Endothelial cell of coronary artery (primary cell): ENCODE data around the gene ATP6V0A4. TPM values are rescaled to one million over a fixed set of nuclear protein-coding genes. Genes with fewer than 3 reads are reported as not detected.

ENCODE experiments used
- total RNA-seq: library from RNA; depleted of rRNA; stranded (reverse); fragments of >200 nt; gene quantifications from 2 replicates; pipeline ENCODE4 v1.2.3, GENCODE V29; 2014

Gene ATP6V0A4
- total RNA-seq: 0.18 TPM in 1 of 2 replicates, not detected in the other

GRCh38 chr7:138797715-138798320, at the start of gene ATP6V0A4, which contains the start of gene TMEM213:
TSS of gene ATP6V0A4 (minus strand) at chr7:138798196. CDS start at chr7:138771247, 26,949 bp downstream.
TSS of gene TMEM213 (plus strand) at chr7:138797994. CDS start at chr7:138798105, 111 bp downstream.

DNA sequence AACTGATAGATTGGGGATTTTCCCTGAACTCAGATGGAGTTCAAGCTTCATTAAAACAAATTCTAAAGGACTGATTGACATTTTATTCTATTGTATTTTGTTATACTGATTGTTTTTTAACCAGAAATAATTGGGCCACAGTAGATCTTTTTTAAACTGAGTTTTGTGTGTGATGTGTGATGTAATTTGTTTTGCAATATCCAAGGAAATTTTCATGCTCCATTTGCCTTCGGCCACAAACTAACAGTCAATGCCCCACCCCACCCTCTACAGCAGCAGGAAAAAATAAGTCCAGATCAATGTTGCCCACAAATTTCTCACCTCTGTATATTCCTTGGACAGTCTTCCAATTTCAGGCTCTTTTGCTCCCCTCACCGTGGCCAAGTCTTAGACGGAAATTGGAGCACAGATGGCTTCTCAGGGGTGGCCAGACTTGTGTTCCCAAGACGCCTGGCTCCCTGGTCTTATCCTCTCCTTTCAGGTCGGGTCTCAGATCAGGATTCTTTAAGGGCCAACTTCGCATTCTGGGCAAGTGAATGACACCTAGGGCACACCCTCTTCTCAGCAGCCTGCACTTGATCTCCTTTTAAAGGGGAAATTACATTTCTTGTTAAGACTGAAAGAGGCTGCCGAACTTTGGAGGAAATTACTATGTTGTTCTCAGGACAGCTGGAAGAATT, 97.0 kb downstream of the ATP6V0A4 start, which contains the start of gene SVOPL:
Gene SVOPL, minus strand, starts transcription at position 506 of the 680 bp plus-strand sequence. CDS start 22,317 bp downstream, outside the sequence.

Other genes with a start within 250 kb of the ATP6V0A4 start
- not detected in 2 replicates for gene SVOPL, start 96.8 kb downstream of the ATP6V0A4 start, total RNA-seq
- gene TMEM213, start 202 bp downstream of the ATP6V0A4 start, total RNA-seq: not detected in 2 replicates
- gene KIAA1549, start 183.2 kb upstream of the ATP6V0A4 start, total RNA-seq: 2.3 TPM in 2 replicates
- 8.9 and 19.9 TPM in 2 replicates for gene ZC3HAV1L, start 237.8 kb upstream of the ATP6V0A4 start, total RNA-seq